ENCODE data around the gene F10. TPM values are rescaled to one million over a fixed set of nuclear protein-coding genes. Genes with fewer than 3 reads are reported as not detected.
"Not testable (repeated sequence)": the region's sequence is repeated elsewhere in the genome, so short reads cannot be mapped to it uniquely, and the experiment has no call there.

Gene F10
- polyA plus RNA-seq, 1 donor: 19.5 TPM

DNA sequence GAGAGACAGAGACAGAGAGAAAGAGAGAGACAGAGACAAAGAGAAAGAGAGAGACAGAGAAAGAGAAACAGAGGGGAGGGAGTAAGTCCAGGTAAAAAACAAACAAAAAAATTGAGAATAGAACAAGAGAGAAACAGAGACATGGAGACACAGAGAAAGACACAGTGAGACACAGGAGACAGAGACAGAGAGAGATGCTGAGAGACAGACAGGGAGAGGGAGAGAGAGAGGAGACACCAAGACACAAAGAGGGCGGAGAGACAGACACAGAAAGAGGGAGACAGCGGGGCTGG lies 30.0 kb downstream of the F10 start:
- DNase-seq: no peak

DNA sequence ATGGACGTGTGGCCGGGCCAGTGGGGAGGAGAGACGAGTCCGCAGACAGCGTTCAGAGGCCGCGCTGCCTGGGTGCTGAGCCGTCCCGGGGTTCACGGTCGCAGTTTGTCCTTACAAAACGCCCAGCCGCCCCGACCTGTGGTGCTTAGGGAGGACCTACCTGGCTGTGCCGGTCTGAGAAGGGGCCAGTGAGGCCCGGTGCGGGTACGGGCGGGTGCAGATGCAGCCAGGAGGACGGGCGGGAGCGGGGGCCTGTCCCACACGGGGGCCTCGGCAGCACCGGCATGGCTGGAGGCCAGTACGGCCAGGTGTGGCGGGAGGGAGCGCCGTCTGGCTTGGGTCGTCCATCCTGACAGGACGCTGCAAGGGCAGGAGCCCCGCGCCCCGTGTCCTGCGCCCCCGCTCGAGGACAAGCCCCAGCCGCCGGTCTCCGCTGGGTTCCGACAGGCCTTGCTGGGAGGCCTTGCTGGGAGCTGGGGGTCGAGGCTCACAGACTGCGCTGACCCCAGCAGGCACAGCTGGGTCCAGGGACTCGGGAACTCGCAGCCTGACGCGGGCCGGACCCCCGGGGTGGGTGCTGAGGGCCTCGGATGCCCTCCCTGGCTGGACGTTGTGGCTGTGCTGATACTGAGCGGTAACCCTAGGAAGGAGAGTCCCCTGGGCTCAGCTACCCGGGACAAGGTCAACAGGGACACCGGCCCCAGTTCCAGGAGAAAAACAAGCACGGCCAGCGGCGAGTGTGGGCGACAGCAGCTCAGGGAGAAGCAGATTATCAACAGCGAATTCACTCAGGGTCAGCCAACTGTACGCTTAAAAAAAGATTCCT lies 30.6 kb downstream of the F10 start:
- DNase-seq: no peak

DNA sequence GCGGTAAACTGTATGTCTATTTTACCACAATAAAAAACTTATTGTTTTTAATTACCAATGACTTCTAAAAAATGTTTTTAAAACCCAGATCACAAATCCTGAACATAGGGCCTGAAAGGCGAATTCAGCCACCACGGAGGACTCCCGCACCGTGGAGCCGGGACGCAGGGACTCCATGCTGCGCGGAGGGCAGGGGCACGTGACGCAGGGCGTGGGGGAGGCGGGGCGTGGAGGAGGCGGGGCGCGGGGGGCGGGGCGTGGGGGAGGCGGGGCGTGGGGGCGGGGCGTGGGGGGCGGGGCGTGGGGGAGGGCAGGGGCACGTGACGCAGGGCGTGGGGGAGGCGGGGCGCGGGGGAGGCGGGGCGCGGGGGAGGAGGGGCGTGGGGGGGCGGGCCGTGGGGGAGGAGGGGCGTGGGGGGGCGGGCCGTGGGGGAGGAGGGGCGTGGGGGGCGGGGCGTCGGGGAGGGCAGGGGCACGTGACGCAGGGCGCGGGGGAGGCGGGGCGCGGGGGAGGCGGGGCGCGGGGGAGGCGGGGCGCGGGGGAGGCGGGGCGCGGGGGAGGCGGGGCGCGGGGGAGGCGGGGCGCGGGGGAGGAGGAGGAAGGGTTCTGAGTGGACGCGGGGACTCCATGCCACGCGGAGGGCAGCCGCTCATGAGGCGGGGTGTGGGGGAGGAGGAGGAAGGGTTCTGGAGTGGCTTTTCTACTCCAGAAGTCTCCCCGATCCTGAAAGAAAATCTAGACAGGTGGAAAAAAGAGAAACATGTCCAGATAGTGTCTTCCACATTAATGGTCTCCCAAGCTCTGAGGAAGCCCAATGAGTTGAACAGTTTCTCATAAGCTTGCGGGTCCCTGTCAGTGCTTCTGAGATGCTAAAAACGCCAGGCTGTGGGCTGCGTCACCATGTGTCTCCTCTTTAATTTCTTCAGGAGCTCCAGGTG lies 31.5 kb downstream of the F10 start:
- DNase-seq: no peak

DNA sequence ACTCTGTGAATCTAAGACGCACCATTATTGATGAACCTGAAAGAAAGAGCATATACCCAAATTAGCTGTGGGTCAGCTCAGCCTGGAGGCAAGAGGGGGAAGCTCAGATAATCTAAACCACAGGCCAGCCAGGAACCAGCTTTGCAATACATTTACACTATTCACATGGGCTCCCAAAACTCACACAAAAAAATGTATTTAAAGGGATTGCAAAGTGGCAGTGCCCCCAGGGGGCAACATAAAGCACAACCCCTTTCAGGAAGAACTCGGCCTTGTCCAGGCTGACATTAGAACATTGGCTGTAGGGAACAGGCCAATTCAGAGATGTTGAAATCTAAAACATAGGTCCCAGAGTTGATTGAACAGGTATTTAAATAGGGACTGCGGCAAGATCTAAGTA lies 32.6 kb downstream of the F10 start:
- no peak for DNase-seq

DNA sequence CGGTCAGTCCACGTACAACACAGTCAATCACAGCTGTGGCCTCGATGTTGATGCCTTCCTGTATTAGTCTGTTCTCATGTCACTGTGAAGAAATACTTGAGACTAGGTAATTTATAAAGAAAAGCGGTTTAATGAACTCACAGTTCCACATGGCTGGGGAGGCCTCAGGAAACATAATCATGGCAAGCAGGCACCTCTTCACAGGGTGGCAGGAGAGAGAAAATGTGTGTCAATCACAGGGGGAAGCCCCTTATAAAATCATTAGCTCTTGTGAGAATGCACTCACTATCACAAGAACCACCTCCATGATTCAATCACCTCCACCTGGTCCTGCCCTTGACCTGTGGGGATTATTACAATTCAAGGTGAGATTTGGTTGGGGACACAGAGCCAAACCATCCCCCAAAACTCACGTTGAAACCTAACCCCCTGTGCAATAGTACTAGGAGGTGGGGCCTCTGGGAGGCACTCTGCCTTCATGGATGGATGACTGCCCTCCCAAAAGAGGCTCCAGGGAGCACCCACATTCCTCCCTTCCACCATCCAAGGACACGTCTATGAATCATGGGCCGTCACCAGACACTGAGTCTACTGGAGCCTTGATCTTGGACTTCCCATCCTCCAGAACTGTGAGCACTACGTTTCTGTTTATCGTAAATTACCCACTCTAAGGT lies 33.5 kb downstream of the F10 start:
- no peak for DNase-seq

DNA sequence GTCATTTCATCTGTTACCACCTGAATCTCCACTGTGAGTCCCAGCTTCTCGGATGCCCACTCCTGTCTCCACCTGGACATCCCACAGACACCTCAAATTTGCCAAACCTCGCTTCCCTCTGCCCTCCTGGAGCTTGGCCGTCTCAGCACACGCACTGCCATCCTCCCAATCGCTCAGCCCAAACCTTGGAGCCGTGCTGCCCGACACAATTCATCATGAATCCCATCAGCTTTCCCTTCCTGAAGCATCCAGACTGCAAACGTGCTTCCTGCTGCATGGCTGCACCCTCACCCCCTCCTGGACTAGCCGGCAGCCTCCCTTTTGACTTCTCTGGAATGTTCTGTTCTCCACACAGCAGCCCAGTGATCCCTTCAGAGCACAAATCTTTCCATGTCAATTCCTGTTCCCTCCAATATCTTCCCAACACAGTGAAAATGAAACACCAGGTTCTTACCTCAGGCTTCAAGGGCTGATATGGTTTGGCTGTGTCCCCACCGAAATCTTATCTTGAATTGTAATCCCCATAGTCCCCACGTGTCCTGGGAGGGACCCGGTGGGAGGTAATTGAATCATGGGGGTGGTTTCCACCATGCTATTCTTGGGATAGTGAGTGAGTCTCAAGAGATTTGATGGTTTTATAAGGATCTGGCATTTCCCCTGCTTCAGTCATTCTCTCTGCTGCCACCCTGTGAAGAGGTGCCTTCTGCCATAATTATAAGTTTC lies 34.8 kb downstream of the F10 start:
- no peak for DNase-seq

DNA sequence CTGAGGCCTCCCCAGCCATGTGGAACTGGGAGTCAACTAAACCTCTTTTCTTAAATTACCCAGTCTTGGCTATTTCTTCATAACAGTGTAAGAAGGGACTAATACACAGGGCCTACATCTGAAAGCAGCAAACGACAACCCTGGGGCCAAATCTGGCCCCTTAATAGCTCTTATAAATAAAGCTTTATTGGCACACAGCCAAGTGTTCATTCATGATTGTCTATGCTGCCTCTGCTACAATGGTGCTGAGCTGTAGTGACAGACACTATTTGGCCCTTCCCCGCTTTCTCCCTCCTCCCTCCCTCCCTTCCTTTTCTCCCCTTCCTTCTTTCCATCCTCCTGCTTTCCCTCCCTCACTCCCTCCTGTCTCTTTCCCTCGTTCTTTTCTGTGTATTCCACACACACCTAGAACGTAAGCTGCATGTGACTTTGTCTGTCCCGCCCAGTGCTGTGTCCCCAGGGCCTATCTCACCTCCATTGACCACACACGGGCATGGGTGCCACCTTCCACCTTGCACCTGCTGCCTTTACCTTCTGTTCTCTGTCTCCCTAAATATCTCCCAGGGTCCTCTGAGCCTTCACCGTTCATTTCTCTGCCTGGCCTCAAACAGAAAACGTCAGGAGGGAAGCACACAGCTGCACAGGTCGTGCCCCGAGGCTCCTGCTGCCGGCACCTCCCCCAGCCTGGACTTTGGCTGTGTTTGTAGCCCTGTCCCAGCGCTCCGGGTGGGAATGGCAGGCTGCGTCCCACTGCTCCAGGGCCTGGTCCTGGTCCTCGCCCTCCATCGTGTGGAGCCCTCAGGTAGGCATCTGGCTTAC lies 35.5 kb downstream of the F10 start, which contains the start of gene PROZ:
Gene PROZ, plus strand, starts transcription at position 720 of the 819 bp plus-strand sequence. Its CDS starts 13 bp downstream, at position 733.
- no peak for DNase-seq

DNA sequence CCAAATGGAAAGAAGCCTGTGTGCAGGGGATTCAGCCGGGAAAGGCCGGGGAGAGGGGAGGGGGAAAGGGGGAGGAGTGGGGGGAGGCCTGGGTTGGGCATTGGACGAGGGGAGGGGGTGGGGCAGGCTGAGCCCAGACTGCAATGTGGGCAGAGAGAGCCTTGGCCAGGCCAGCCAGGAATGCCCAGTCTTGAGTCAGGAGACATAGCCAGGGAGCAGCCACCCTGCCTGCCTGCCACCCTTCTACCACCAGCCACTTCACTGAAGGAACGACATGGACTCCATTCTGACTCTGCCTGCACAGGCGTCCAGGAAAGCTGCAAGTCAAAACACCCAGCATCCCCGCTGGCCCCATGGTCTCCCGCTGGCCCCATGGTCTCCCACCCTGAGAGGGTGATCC lies 36.3 kb downstream of the F10 start:
- DNase-seq: no peak

DNA sequence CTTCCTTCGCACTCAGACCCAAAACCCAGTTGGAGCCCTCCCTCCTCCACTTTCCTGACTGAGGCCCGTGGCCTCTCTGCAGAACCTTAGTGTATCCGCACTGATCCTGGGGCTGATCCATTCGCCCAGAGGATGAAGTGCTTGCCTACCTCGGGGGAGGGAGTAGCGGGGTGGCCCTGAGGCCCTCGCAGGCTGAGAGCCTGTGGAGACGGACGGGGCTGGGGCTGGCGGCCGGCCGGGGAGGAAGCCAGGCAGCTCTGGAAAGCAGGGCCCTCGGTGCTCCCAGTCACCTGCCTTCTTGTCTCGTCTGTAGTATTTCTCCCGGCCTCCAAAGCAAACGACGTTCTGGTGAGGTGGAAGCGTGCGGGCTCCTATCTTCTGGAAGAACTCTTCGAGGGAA lies 37.1 kb downstream of the F10 start:
- no peak for DNase-seq

DNA sequence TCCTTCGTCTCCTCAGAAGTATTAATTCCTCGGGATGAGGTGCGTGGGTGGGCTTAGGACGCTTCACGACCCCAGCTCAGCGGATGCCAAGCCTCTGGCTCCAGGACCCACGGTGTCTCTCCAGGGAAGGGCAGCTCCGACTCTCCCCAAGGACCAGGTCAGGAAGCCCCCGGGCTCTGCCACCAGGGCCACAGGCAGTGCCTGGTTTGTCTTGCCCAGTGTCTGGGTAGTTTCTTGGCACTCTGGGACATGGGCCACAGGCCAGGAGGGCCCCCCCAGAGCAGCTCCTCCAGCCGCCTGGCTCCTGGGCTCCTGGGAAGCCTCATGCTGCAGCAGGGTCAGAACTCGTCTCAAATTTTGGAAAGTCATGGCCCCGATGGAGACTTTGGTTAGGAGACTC lies 38.4 kb downstream of the F10 start:
- DNase-seq: no peak

DNA sequence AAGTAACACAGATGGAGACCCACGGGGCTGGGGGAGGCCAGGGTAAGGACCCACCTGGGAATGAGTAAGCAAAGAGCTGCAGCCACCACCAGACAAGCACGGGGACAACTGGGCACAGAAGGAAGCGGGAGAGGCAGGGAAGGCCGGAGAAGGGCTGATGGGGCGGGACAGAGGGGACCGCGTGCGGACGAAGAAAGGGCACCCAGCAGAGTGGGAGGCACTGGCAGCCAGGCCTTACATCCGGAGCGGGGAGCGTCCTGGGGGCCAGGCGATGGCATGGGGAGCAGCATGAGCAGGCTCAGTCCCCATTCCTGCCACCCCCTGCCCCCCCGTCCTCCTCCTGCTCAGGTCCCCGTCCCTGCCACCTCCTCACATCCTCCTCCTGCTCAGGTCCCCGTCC lies 38.8 kb downstream of the F10 start:
- DNase-seq: no peak

DNA sequence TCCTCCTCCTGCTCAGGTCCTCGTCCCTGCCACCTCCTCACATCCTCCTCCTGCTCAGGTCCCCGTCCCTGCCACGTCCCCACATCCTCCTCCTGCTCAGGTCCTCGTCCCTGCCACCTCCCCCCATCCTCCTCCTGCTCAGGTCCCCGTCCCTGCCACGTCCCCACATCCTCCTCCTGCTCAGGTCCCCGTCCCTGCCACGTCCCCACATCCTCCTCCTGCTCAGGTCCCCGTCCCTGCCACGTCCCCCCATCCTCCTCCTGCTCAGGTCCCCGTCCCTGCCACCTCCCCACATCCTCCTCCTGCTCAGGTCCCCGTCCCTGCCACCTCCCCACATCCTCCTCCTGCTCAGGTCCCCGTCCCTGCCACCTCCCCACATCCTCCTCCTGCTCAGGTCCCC lies 39.4 kb downstream of the F10 start:
- not testable (repeated sequence) for DNase-seq

DNA sequence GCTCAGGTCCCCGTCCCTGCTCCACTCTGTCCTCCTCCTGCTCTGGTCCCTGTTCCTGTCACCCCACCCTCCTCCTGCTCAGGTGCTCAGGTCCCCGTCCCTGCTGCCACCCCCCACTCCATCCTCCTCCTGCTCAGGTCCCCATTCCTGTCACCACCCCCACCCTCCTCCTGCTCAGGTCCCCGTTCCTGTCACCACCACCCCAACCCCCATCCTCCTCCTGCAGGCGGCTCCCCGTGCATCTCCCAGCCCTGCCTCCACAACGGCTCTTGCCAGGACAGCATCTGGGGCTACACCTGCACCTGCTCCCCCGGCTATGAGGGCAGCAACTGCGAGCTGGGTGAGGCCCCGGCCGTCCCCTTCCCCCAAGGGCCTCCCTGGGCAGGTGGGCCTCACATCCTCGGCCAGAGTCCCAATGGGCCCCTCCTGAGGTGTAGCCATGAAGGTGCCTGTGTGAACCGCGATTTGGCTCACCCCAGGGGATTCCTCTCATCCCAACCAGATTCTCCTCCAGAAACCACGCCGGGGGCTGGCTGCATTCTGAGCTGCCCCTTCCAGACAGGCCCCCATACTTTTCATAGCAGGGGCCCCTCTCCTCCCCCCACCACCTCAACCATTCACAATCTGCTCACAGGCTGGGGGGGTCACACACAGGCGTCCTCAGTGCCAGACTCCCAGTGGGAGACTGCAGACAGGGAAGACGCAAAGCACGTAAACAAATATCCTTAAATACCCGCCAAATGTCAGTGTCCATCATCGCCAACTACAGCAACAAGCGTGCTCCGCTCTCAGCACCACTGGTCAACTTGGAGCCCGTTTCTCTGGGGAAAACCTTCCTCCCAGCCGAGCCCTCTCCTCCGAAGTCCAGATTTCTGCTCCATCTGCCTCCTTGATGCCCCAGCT lies 40.4 kb downstream of the F10 start:
- no peak for DNase-seq

DNA sequence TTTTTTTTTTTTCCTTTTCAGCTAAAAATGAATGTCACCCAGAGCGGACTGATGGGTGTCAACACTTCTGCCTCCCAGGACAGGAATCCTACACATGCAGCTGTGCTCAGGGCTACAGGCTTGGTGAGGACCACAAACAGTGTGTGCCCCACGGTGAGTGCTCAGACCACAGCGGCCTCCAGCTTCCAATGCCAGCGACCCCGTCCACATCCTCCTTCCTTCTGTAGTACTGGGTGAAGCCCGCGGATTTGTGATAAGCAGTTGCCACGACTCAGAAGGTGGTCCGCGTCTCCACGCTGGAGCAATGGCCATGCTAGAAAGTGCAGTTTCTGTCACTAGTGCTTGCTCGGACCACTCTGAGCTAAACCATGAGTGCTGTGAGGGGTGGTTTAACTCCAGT lies 41.9 kb downstream of the F10 start:
- DNase-seq: no peak

DNA sequence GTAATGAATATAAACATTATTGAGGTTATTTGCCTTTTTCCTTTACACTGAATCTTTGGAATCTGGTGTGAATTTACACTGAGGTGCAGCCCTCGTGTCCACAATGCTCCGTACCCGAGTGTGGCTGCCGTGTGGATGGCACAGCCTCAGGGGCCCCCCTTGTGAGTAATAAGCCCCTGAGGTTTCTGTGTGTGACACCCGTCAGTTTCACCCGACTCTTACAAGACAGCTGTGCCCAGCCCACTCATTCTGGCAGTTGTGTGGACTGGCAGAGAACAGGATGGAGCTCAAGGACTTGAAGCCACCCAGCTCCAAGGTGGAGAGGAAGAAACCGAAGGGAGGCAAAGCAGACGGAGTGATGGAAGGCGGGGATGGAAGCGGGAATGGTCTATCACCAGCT lies 43.7 kb downstream of the F10 start:
- DNase-seq: no peak

DNA sequence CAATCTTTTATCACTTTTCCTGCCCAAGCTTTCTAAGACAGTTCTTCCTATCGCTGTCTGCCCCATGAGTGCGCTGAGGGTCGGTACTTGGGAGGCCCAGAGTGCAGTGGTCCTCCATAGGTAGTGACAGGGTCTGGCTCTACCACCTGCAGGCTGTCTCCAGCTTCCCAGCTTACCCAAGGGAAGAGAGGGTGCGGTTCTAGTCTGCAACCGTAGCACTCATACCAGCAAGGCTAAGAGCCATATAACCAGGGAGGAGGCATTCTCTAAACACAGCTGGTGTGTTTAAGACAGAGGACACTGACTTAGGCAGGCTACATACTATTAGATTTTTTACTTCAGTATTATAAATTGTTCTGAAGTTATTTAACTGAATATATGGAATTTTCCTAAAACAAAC lies 44.1 kb downstream of the F10 start:
- no peak for DNase-seq

DNA sequence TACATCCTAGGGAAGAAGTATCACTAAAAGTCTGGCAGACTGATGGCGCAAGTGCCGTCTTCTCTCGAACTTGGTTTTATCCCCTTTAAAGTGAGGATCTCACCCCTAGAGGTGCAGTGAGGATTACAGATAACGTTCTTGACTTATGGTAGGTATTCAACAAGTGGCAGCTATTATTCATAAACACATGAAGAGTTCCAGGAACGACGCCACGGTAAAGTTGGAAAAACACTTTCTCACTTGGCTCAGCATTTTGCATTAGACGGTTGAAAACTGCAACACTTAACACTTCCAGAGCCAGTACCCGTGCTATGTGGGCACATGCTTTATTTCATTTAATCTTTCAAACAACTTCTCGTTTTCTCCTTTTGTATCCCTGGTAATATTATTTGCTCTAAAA lies 44.6 kb downstream of the F10 start:
- no peak for DNase-seq

DNA sequence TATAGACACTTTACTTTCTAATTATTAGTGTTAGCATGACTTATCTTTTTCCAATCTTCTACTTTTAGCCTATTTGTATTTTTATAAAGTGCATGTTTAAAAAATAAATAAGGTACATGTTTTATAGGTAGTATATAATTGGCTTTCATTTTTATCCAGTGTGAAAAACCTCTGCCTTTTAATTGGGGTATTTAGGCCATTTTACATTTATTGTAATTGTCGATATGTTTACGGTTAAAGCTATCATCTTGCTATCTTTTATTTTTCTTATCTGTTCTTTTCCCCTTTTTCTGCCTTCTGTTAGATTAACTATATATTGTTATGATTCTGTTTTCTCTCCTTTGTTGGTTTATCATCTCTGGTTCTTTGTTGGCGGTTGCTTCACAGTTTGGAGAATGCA lies 45.0 kb downstream of the F10 start:
- DNase-seq: no peak

DNA sequence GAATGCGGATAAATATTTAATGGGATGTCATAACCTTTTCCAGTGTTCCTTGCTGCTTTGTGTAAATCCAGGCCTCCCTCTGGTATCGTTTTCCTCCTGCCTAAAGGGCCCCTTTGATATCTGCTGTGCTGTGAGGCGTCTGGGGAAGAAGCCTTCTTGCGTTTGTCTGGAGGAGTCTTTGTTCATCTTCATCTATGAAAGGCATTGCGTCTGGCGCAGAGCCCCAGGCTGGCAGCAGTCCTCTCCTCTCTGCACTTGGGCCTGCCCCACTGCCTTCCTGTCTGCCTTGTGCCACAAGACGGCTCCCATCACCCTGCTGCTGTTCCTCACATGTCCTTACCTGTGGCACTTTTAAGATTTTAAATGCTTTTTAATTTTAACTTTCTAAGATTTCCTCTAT lies 45.6 kb downstream of the F10 start:
- DNase-seq: no peak
